SU-DHL-6 (cell line): ENCODE results near the gene CSNK2B.
"Not testable (repeated sequence)": the region's sequence is repeated elsewhere in the genome, so short reads cannot be mapped to it uniquely, and the experiment has no call there.

ENCODE experiments used
- H2AFZ ChIP-seq: fragments of 200-600 bp; sonication (generic); 2 replicates; pipeline ENCODE4 v1.6.1; 2014; ENCODE audit warnings: low read depth, mild to moderate bottlenecking, moderate library complexity, mixed read lengths, antibody characterized with exemption, low read length; ENCODE audit not compliant: severe bottlenecking
- H3F3A ChIP-seq: fragments of 200-600 bp; shearing (Covaris generic); 2 replicates; pipeline ENCODE4 v1.6.0; 2016; ENCODE audit warnings: antibody characterized with exemption, mild to moderate bottlenecking; ENCODE audit not compliant: insufficient read depth
- H3K27ac ChIP-seq: fragments of 200-600 bp; sonication (generic); 2 replicates; pipeline ENCODE4 v1.5.1; 2016; ENCODE audit warnings: low read depth, mild to moderate bottlenecking, low read length, moderate library complexity, mixed read lengths
- H3K27me3 ChIP-seq: fragments of 200-600 bp; sonication (generic), shearing (Covaris generic); 2 replicates; pipeline ENCODE4 v1.6.0; 2014; ENCODE audit warnings: mild to moderate bottlenecking, low read length
- H3K36me3 ChIP-seq: fragments of 200-600 bp; sonication (generic); 2 replicates; pipeline ENCODE4 v1.6.1; 2014; ENCODE audit warnings: mild to moderate bottlenecking, low read length, mixed read lengths
- H3K4me2 ChIP-seq: fragments of 300-600, 200-600 bp; shearing (Covaris generic), sonication (generic); 2 replicates; pipeline ENCODE4 v1.6.0; 2014; ENCODE audit warnings: low read length, low read depth, mild to moderate bottlenecking; ENCODE audit not compliant: poor library complexity, severe bottlenecking
- H3K4me3 ChIP-seq: fragments of 200-600 bp; sonication (generic); 2 replicates; pipeline ENCODE4 v1.5.1; 2014; ENCODE audit warnings: antibody characterized with exemption, low read length, mild to moderate bottlenecking, mixed read lengths; ENCODE audit not compliant: insufficient read depth, poor library complexity, severe bottlenecking
- H3K79me2 ChIP-seq: fragments of 200-600 bp; sonication (generic); 2 replicates; pipeline ENCODE4 v1.6.1; 2014; ENCODE audit warnings: mild to moderate bottlenecking, low read length, moderate library complexity; ENCODE audit not compliant: insufficient read depth
- H3K9ac ChIP-seq: fragments of 200-600 bp; sonication (generic); 2 replicates; pipeline ENCODE4 v1.7.0; 2014; ENCODE audit warnings: mild to moderate bottlenecking, low read length
- H3K9me2 ChIP-seq: fragments of 200-600 bp; sonication (generic); replicated peaks from 2 replicates; pipeline ENCODE4 v1.6.1; 2014; ENCODE audit warnings: low read length; ENCODE audit not compliant: insufficient read depth
- H3K9me3 ChIP-seq: fragments of 200-600 bp; sonication (generic); 2 replicates; pipeline ENCODE4 v1.6.1; 2014; ENCODE audit warnings: low read length, mixed read lengths; ENCODE audit not compliant: insufficient read depth
- H4K20me1 ChIP-seq: fragments of 200-600 bp; sonication (generic); 2 replicates; pipeline ENCODE4 v1.6.1; 2014; ENCODE audit warnings: low read depth, mild to moderate bottlenecking, antibody characterized with exemption, low read length, moderate library complexity, mixed read lengths
- CTCF ChIP-seq: fragments of 200-600 bp; sonication (generic); IDR thresholded peaks from one replicate; pipeline ENCODE4 v1.5.1; 2017; ENCODE audit warnings: antibody characterized with exemption, mild to moderate bottlenecking, low read length, moderate library complexity; ENCODE audit not compliant: insufficient read depth, poor library complexity, severe bottlenecking
- EZH2phosphoT487 ChIP-seq: fragments of 200-600 bp; sonication (generic), shearing (Covaris generic); conservative IDR thresholded peaks from 2 replicates; pipeline ENCODE4 v1.6.1; 2018; ENCODE audit warnings: mild to moderate bottlenecking, antibody characterized with exemption, low read length, moderate library complexity, mixed read lengths

Gene CSNK2B

DNA sequence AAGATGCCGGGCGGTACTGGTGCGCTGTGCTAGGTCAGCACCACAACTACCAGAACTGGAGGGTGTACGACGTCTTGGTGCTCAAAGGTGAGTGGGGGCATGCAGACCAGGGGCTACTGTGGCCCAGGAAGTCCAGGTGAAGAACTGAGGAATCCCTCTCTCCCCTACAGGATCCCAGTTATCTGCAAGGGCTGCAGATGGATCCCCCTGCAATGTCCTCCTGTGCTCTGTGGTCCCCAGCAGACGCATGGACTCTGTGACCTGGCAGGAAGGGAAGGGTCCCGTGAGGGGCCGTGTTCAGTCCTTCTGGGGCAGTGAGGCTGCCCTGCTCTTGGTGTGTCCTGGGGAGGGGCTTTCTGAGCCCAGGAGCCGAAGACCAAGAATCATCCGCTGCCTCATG lies 41.8 kb downstream of the CSNK2B start:
- H3K36me3 ChIP-seq, result no peaks in the 10 kb centered on the region
- no peak for TF ChIP-seq EZH2phosphoT487
- no peak for TF ChIP-seq CTCF
- no peaks in the 10 kb centered on the region for H3K9me3 ChIP-seq
- H3K4me3 ChIP-seq, result no peak overlapping the region
- no peak overlapping the region for H3K9ac ChIP-seq
- H4K20me1 ChIP-seq, result no peaks in the 10 kb centered on the region
- H3K79me2 ChIP-seq, result peaks cover 2% of the 10 kb centered on the region
- H2AFZ ChIP-seq, result no peak overlapping the region
- peaks cover 6% of the 10 kb centered on the region for H3F3A ChIP-seq
- no peak overlapping the region for H3K27ac ChIP-seq
- H3K4me2 ChIP-seq, result no peak overlapping the region
- no peaks in the 10 kb centered on the region for H3K9me2 ChIP-seq
- H3K27me3 ChIP-seq, result no peaks in the 10 kb centered on the region

GRCh38 chr6:31708224-31708623 lies 42.3 kb downstream of the CSNK2B start:
- no peaks in the 10 kb centered on the region for H3K79me2 ChIP-seq
- no peaks in the 10 kb centered on the region for H3K36me3 ChIP-seq
- no peaks in the 10 kb centered on the region for H3K9me3 ChIP-seq
- no peak overlapping the region for H3K4me3 ChIP-seq
- H2AFZ ChIP-seq, result no peak overlapping the region
- H3K27me3 ChIP-seq, result no peaks in the 10 kb centered on the region
- no peak overlapping the region for H3K4me2 ChIP-seq
- H3K9ac ChIP-seq, result no peak overlapping the region
- H3K9me2 ChIP-seq, result no peaks in the 10 kb centered on the region
- peaks cover 6% of the 10 kb centered on the region for H3F3A ChIP-seq
- TF ChIP-seq EZH2phosphoT487, result no peak
- TF ChIP-seq CTCF, result no peak
- no peaks in the 10 kb centered on the region for H4K20me1 ChIP-seq
- H3K27ac ChIP-seq, result no peak overlapping the region

DNA sequence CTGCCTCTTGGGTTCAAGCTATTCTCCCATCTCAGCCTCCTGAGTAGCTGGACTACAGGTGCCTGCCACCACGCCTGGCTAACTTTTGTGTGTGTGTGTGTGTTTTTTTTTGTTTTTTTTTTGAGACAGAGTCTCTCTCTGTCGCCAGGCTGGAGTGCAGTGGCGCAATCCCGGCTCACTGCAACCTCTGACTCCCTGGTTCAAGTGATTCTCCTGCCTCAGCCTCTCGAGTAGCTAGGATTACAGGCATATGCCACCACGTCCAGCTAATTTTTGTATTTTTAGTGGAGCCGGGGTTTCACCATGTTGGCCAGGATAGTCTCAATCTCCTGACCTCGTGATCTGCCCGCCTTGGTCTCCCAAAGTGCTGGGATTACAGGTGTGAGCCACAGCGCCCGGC lies 43.3 kb downstream of the CSNK2B start:
- not testable (repeated sequence) for H3K9ac ChIP-seq, H3K9me2 ChIP-seq, H3K79me2 ChIP-seq, H4K20me1 ChIP-seq, H3K4me3 ChIP-seq, H2AFZ ChIP-seq, H3F3A ChIP-seq, H3K27ac ChIP-seq, H3K4me2 ChIP-seq, H3K36me3 ChIP-seq, H3K9me3 ChIP-seq, H3K27me3 ChIP-seq

DNA sequence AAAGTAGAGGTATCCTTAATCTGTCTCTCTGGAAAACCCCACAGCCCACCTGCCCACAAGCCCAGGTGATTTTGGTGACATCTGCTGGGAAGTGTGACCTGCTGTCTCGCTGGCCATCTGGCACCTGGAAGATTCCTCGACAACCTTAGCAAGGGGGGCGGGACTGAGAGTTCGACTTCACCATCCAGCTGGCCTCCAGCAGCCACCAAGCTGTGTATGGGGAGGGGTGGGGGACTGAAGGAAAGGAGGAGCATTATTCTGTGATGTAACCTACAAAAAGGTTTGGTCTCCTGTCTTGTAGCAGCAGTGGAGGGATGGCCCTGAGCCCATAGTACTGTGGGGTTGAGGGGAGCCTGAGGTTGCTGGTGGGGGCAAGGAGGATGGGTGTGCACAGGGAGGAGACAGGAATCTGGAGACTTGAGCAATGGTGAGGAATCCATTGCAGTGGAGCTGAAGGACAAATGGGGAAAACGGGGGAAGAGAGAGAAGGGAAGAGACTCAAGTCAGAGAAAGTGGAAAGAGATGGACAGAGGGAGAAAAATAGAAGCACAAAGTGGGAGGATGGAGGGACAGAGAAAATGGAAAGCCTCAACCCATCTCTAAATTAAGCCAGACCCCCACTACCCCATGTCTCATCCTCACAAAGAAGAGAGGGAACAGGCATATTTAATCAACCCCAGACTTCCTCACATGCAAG lies 44.8 kb downstream of the CSNK2B start:
- Histone ChIP-seq H3K9me3 (no peaks in the 10 kb centered on the region), H3K27me3 (no peaks in the 10 kb centered on the region), H3K36me3 (no peaks in the 10 kb centered on the region), H3K27ac (no peak overlapping the region), H3K9ac (no peak overlapping the region), H4K20me1 (no peaks in the 10 kb centered on the region), H2AFZ (no peak overlapping the region), H3K9me2 (no peaks in the 10 kb centered on the region), H3K79me2 (no peaks in the 10 kb centered on the region), H3F3A (no peaks in the 10 kb centered on the region), H3K4me3 (no peak overlapping the region), H3K4me2 (no peak overlapping the region)
- no peak for TF ChIP-seq CTCF
- TF ChIP-seq EZH2phosphoT487, result no peak
